ENCODE results near the gene CARMIL1.
"Not testable (repeated sequence)": the region's sequence is repeated elsewhere in the genome, so short reads cannot be mapped to it uniquely, and the experiment has no call there.

CARMIL1 gene

GRCh38 chr6:25434921-25435320 is 155.7 kb downstream of the CARMIL1 start:
- Mint-ChIP-seq H3K27me3 (no peaks in the 10 kb centered on the region), H3K36me3 (peaks cover 3% of the 10 kb centered on the region), H3K27ac (no peak overlapping the region), H3K9me3 (no peaks in the 10 kb centered on the region), H3K4me1 (peaks cover 14% of the 10 kb centered on the region), H3K4me3 (no peak overlapping the region)

GRCh38 chr6:25435416-25435985 is 156.3 kb downstream of the CARMIL1 start:
- Mint-ChIP-seq H3K4me3 (no peak overlapping the region), H3K27ac (no peak overlapping the region), H3K27me3 (no peaks in the 10 kb centered on the region), H3K36me3 (peaks cover 3% of the 10 kb centered on the region), H3K4me1 (peaks cover 14% of the 10 kb centered on the region), H3K9me3 (no peaks in the 10 kb centered on the region)

DNA sequence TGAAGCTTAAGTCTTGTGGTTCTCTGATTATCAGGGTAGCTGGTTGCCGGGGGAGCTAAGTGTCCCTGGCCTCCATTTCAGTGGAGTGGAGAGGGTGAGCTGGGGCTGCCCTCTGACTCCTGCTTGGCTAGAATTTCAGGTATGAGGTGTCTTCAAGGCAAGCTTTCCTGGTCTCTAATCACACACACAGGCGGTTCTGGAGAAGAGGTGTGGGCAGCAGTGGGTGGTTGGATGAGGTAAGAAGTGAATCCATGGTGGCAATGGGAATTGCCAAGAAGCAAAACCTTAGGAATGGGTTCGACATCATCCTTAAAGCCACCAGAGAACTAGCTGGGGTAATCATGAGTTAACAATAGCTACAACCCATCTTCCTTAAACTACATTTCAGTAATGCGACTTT is 157.6 kb downstream of the CARMIL1 start:
- H3K9me3 Mint-ChIP-seq: no peaks in the 10 kb centered on the region
- no peaks in the 10 kb centered on the region for H3K27me3 Mint-ChIP-seq
- H3K36me3 Mint-ChIP-seq: peaks cover 2% of the 10 kb centered on the region
- H3K4me1 Mint-ChIP-seq: peaks cover 20% of the 10 kb centered on the region
- no peak overlapping the region for H3K4me3 Mint-ChIP-seq
- no peak overlapping the region for H3K27ac Mint-ChIP-seq

DNA sequence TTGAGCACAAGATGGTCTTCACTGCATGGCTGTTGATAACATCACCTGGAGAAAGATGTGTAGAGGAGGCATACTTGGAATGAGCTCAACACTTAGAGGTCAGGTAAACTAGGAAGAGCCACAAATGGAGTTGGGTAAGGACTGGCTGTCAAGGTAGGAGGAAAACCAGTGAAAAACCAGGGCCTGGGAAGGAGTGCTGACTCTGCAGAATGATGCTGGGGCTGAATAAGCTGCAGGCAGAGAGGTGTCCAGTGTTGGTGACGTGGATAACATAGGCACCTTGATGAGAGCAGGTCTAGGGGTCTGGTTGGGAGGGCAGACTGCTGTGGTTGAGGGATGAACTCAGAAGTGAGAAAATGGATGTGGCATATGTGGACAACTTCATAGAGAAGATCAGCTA is 160.2 kb downstream of the CARMIL1 start:
- H3K27ac Mint-ChIP-seq: no peak overlapping the region
- peaks cover 19% of the 10 kb centered on the region for H3K4me1 Mint-ChIP-seq
- H3K9me3 Mint-ChIP-seq: no peaks in the 10 kb centered on the region
- H3K36me3 Mint-ChIP-seq: no peaks in the 10 kb centered on the region
- H3K27me3 Mint-ChIP-seq: no peaks in the 10 kb centered on the region
- H3K4me3 Mint-ChIP-seq: no peak overlapping the region

- Mint-ChIP-seq H3K27me3 (no peaks in the 10 kb centered on the region), H3K4me3 (peak overlapping the region; percentile 15), H3K9me3 (no peaks in the 10 kb centered on the region), H3K4me1 (peaks cover 26% of the 10 kb centered on the region), H3K27ac (peak overlapping the region; percentile 93), H3K36me3 (peaks cover 10% of the 10 kb centered on the region)
These were observed 162.6 kb downstream of the CARMIL1 start for GRCh38 chr6:25441663-25442270.

- Mint-ChIP-seq H3K9me3 (no peaks in the 10 kb centered on the region), H3K27me3 (no peaks in the 10 kb centered on the region), H3K36me3 (peaks cover 15% of the 10 kb centered on the region), H3K4me3 (no peak overlapping the region), H3K4me1 (peaks cover 36% of the 10 kb centered on the region), H3K27ac (no peak overlapping the region)
These were observed 163.7 kb downstream of the CARMIL1 start for GRCh38 chr6:25442898-25443297.

DNA sequence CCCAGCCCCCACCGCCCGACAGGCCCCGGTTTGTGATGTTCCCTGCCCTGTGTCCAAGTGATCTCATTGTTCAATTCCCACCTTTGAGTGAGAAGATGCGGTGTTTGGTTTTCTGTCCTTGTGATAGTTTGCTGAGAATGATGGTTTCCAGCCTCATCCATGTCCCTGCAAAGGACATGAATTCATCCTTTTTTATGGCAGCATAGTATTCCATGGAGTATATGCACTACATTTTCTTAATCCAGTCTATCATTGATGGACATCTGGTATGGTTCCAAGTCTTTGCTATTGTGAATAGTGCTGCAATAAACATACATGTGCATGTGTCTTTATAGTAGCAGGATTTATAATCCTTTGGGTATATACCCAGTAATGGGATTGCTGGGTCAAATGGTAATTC is 165.3 kb downstream of the CARMIL1 start:
- H3K27ac Mint-ChIP-seq, H3K27me3 Mint-ChIP-seq, H3K9me3 Mint-ChIP-seq, H3K4me3 Mint-ChIP-seq: not testable (repeated sequence)
- Mint-ChIP-seq H3K4me1 (peaks cover 44% of the 10 kb centered on the region), H3K36me3 (peaks cover 18% of the 10 kb centered on the region)

GRCh38 chr6:25446830-25447569 is 167.8 kb downstream of the CARMIL1 start:
- peak overlapping the region; percentile 31 for H3K27ac Mint-ChIP-seq
- H3K36me3 Mint-ChIP-seq: peaks cover 20% of the 10 kb centered on the region
- H3K9me3 Mint-ChIP-seq: no peaks in the 10 kb centered on the region
- H3K27me3 Mint-ChIP-seq: no peaks in the 10 kb centered on the region
- peaks cover 45% of the 10 kb centered on the region for H3K4me1 Mint-ChIP-seq
- no peak overlapping the region for H3K4me3 Mint-ChIP-seq

- Mint-ChIP-seq H3K4me3 (peak overlapping the region; percentile 16), H3K27ac (peak overlapping the region; percentile 80), H3K36me3 (peaks cover 20% of the 10 kb centered on the region), H3K27me3 (no peaks in the 10 kb centered on the region), H3K4me1 (peaks cover 39% of the 10 kb centered on the region), H3K9me3 (no peaks in the 10 kb centered on the region)
These were observed 168.4 kb downstream of the CARMIL1 start for GRCh38 chr6:25447570-25447929.

GRCh38 chr6:25448965-25449538 is 169.9 kb downstream of the CARMIL1 start:
- peaks cover 34% of the 10 kb centered on the region for H3K4me1 Mint-ChIP-seq
- H3K9me3 Mint-ChIP-seq: no peaks in the 10 kb centered on the region
- no peaks in the 10 kb centered on the region for H3K27me3 Mint-ChIP-seq
- no peak overlapping the region for H3K27ac Mint-ChIP-seq
- H3K4me3 Mint-ChIP-seq: no peak overlapping the region
- H3K36me3 Mint-ChIP-seq: peaks cover 20% of the 10 kb centered on the region

GRCh38 chr6:25449774-25450173 is 170.6 kb downstream of the CARMIL1 start:
- Mint-ChIP-seq H3K27me3 (no peaks in the 10 kb centered on the region), H3K36me3 (peaks cover 20% of the 10 kb centered on the region), H3K9me3 (no peaks in the 10 kb centered on the region), H3K27ac (no peak overlapping the region), H3K4me1 (peaks cover 34% of the 10 kb centered on the region), H3K4me3 (no peak overlapping the region)

DNA sequence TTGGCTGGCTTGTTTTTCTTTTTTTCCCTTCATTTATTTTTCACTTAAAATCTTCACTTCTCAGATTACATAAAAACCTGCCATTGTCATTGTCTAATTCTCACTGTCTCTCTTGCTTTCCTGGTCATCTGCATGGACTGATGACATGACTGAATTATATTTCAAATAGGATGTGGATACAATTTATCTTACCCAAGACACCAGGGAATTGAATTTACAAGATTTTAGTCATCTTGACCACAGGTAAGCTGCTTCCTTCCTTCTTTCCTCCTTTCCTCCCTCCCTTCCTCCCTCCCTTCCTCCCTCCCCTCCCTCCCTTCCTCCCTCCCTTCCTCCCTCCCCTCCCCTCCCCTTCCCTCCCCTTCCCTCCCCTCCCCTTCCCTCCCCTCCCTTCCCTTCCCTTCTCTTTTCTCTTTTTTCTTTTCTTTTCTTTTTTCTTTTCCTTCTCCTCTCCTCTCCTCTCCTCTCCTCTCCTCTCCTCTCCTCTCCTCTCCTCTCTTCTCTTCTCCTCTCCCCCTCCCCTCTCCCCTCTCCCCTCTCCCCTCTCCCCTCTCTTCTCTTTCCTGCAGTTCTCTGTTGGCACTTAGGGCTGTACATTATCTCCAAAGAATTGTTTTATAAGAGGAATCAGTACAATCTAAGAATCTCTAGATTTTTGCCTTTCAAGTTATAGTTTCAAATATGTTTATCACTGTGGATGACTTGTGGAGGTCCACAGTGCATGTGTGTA is 171.5 kb downstream of the CARMIL1 start:
- H3K27ac Mint-ChIP-seq: no peak overlapping the region
- no peaks in the 10 kb centered on the region for H3K9me3 Mint-ChIP-seq
- no peaks in the 10 kb centered on the region for H3K27me3 Mint-ChIP-seq

DNA sequence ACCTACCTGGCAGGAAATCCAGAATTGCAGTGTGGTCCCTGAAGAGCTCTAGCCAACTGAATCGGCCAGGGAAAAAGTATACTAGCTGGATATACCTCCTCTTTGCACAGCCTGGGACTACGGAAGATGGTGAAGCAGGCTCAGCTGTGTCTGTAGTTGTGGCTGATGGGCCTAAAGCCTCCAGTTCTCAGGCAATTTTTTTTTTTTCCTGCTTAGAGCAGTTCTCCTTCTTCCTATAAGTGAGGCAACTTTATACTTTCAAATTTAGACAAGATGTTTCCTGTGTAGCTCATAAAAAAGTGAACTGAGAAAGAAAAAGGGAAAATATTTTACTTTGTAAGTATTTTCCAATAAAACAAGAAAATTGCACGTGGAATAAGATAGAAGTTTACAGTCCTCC is 172.9 kb downstream of the CARMIL1 start:
- Mint-ChIP-seq H3K4me3 (no peak overlapping the region), H3K27me3 (no peaks in the 10 kb centered on the region), H3K27ac (no peak overlapping the region), H3K4me1 (peaks cover 25% of the 10 kb centered on the region), H3K9me3 (no peaks in the 10 kb centered on the region), H3K36me3 (peaks cover 22% of the 10 kb centered on the region)

More for the DNA sequence above, 171.5 kb downstream of the CARMIL1 start:
- peaks cover 21% of the 10 kb centered on the region for H3K36me3 Mint-ChIP-seq
- H3K4me1 Mint-ChIP-seq: peaks cover 34% of the 10 kb centered on the region
- H3K4me3 Mint-ChIP-seq: no peak overlapping the region

- H3K27me3 Mint-ChIP-seq: no peaks in the 10 kb centered on the region
- peaks cover 16% of the 10 kb centered on the region for H3K36me3 Mint-ChIP-seq
- H3K4me1 Mint-ChIP-seq: peaks cover 16% of the 10 kb centered on the region
- no peaks in the 10 kb centered on the region for H3K9me3 Mint-ChIP-seq
- no peak overlapping the region for H3K4me3 Mint-ChIP-seq
- no peak overlapping the region for H3K27ac Mint-ChIP-seq
These were observed 174.1 kb downstream of the CARMIL1 start for GRCh38 chr6:25453288-25453687.

GRCh38 chr6:25454136-25454535 is 175.0 kb downstream of the CARMIL1 start:
- H3K27me3 Mint-ChIP-seq: no peaks in the 10 kb centered on the region
- H3K9me3 Mint-ChIP-seq: no peaks in the 10 kb centered on the region
- H3K36me3 Mint-ChIP-seq: peaks cover 16% of the 10 kb centered on the region
- H3K4me3 Mint-ChIP-seq: no peak overlapping the region
- H3K27ac Mint-ChIP-seq: no peak overlapping the region
- peaks cover 12% of the 10 kb centered on the region for H3K4me1 Mint-ChIP-seq
